Left ventricle myocardium inferior (tissue), 1 donor: ENCODE measurements around the gene GPR162. TPM values are rescaled to one million over a fixed set of nuclear protein-coding genes. Genes with fewer than 3 reads are reported as not detected.

Experiments
- DNase-seq: peaks from one replicate; pipeline ENCODE4 v3.0.0-alpha.2; 2020
- H3K27ac ChIP-seq: fragments of 200-600 bp; replicated peaks from 2 replicates; pipeline ENCODE4 v1.8.0; 2021
- H3K27me3 ChIP-seq: fragments of 200-600 bp; 2 replicates; pipeline ENCODE4 v1.8.0; 2021; ENCODE audit warnings: low read depth
- H3K36me3 ChIP-seq: fragments of 200-600 bp; 2 replicates; pipeline ENCODE4 v1.8.0; 2021
- H3K4me1 ChIP-seq: fragments of 200-600 bp; 2 replicates; pipeline ENCODE4 v1.8.0; 2021
- H3K4me3 ChIP-seq: fragments of 200-600 bp; 2 replicates; pipeline ENCODE4 v1.8.0; 2021; ENCODE audit warnings: mild to moderate bottlenecking, moderate library complexity
- H3K9me3 ChIP-seq: fragments of 200-600 bp; replicated peaks from 2 replicates; pipeline ENCODE4 v1.8.0; 2021
- intact Hi-C: fragments of 100-400 bp; cut with micrococcal nuclease; formaldehyde crosslinking; loops from one replicate; pipeline ENCODE4 v1.11.0; 2022
- total RNA-seq: library from RNA; stranded (reverse); fragmentation: NEBNext Ultra II Directional; extraction: Animal tissue kit (Norgen Biotek cat#: 25700); gene quantifications from one replicate; pipeline ENCODE4 v1.2.1, GENCODE V29; 2021
- TF ChIP-seq, protein P1 (sequence below): fragments of 200-600 bp; IDR thresholded peaks from 2 replicates; pipeline ENCODE4 v1.8.0; 2021; ENCODE audit warnings: antibody characterized with exemption, mild to moderate bottlenecking, borderline replicate concordance
- donor health status: DM: no; HTN: yes; CAD: no; lungs with severe emphysema.

Gene GPR162
- total RNA-seq, 1 donor from 2014 or later: 6.5 TPM

DNA sequence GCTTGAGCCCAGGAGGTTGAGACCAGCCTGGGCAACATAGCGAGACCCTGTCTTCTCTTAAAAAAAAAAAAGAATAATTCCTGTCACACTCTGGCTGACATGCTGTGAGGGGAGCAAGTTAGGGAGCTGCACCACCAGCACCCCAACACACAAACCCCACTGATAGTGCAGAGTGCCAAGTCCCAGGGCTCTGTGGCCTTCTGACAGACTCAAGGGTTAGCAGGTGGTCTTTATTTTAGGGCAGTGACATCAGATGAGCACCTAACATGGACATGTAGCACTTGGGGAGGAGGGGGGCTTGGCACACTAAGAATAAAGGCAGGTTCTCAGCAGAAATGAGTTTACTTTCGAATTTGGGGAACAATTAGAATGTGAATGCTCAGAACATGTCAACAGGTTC lies 37.2 kb downstream of the GPR162 start:
- Histone ChIP-seq H3K36me3 (peaks cover 89% of the 10 kb centered on the region), H3K4me3 (no peak overlapping the region), H3K4me1 (peaks cover 1% of the 10 kb centered on the region), H3K27me3 (no peaks in the 10 kb centered on the region), H3K27ac (no peak overlapping the region), H3K9me3 (no peaks in the 10 kb centered on the region)
- TF ChIP-seq, protein P1, sequence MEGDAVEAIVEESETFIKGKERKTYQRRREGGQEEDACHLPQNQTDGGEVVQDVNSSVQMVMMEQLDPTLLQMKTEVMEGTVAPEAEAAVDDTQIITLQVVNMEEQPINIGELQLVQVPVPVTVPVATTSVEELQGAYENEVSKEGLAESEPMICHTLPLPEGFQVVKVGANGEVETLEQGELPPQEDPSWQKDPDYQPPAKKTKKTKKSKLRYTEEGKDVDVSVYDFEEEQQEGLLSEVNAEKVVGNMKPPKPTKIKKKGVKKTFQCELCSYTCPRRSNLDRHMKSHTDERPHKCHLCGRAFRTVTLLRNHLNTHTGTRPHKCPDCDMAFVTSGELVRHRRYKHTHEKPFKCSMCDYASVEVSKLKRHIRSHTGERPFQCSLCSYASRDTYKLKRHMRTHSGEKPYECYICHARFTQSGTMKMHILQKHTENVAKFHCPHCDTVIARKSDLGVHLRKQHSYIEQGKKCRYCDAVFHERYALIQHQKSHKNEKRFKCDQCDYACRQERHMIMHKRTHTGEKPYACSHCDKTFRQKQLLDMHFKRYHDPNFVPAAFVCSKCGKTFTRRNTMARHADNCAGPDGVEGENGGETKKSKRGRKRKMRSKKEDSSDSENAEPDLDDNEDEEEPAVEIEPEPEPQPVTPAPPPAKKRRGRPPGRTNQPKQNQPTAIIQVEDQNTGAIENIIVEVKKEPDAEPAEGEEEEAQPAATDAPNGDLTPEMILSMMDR: no peak
- no peak for DNase-seq
- intact Hi-C loops: no loop called here

DNA sequence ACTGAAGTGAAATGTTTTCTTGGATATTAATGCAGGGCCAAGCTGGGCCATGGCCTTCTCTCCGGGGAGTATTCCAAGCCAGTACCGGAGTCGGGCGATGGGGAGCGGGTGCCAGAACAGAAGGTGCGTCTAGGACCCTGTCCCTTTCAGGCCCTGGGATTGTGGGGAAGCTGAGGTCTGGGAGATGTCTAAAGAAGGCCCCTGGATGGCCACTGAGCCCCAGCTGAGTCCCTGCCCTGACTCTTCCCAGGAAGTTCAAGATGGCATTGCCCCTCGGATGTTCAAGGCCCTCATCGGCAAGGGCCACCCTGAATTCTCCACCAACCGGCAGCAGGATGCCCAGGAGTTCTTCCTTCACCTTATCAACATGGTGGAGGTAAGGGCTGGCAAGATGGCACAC lies 38.5 kb downstream of the GPR162 start:
- no peak for DNase-seq
- Histone ChIP-seq H3K36me3 (peaks cover 98% of the 10 kb centered on the region), H3K27ac (no peak overlapping the region), H3K9me3 (no peaks in the 10 kb centered on the region), H3K27me3 (no peaks in the 10 kb centered on the region), H3K4me1 (no peaks in the 10 kb centered on the region), H3K4me3 (no peak overlapping the region)
- intact Hi-C loops: no loop called here
- TF ChIP-seq, protein P1: no peak

DNA sequence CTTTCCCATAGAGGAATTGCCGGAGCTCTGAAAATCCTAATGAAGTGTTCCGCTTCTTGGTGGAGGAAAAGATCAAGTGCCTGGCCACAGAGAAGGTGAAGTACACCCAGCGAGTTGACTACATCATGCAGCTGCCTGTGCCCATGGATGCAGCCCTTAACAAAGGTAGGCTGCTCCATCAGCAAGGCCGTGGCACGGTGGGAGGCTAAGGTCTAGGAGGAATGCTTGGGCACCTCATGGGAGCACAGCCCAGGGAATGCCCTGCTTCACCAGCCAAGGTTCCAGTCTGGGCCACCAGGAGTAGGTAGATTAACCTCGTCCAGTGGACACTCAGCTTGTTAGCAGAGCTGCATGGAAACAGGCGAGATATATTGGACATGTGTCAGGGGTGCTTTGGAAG lies 39.3 kb downstream of the GPR162 start:
- H3K27ac ChIP-seq: no peak overlapping the region
- intact Hi-C loops: no loop called here

DNA sequence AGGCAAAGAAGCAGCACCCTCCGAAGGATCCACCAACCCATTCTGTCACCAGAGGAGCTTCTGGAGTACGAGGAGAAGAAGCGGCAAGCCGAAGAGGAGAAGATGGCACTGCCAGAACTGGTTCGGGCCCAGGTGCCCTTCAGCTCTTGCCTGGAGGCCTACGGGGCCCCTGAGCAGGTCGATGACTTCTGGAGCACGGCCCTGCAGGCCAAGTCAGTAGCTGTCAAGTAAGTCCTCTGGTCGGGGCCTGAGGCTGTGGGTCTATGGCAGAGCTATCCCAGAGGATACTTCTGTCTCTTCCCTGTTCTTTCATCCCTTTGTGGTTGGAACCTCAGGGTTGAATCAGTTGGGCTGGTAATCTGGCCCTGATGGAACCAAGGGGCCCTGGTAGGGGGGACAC lies 39.8 kb downstream of the GPR162 start:
- H3K27ac ChIP-seq: no peak overlapping the region
- DNase-seq: no peak
- intact Hi-C loops: no loop called here
- no peaks in the 10 kb centered on the region for H3K27me3 ChIP-seq
- H3K4me3 ChIP-seq: no peak overlapping the region
- no peaks in the 10 kb centered on the region for H3K9me3 ChIP-seq
- H3K36me3 ChIP-seq: peaks cover 85% of the 10 kb centered on the region
- no peaks in the 10 kb centered on the region for H3K4me1 ChIP-seq
- TF ChIP-seq, protein P1: no peak

More for the DNA sequence above, 39.3 kb downstream of the GPR162 start:
- no peaks in the 10 kb centered on the region for H3K9me3 ChIP-seq
- no peaks in the 10 kb centered on the region for H3K4me1 ChIP-seq
- no peak for DNase-seq
- no peak overlapping the region for H3K4me3 ChIP-seq
- TF ChIP-seq, protein P1: no peak
- no peaks in the 10 kb centered on the region for H3K27me3 ChIP-seq
- H3K36me3 ChIP-seq: peaks cover 90% of the 10 kb centered on the region

DNA sequence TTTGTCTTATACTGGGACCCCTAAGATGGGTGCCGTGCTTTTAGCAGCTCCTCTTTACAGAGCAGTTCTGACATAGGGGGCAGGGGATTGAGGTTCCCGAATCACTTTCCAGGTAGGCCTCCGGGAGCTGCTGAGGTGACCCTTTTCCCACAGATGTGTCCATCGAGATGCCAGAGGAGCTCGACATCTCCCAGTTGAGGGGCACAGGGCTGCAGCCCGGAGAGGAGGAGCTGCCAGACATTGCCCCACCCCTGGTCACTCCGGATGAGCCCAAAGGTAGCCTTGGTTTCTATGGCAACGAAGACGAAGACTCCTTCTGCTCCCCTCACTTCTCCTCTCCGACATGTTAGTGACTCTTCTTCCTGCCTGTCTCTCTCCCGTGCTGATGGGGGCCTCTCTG lies 41.4 kb downstream of the GPR162 start:
- DNase-seq: no peak
- Histone ChIP-seq H3K4me3 (no peak overlapping the region), H3K27me3 (no peaks in the 10 kb centered on the region), H3K36me3 (peaks cover 69% of the 10 kb centered on the region), H3K4me1 (peaks cover 12% of the 10 kb centered on the region), H3K27ac (no peak overlapping the region), H3K9me3 (no peaks in the 10 kb centered on the region)
- TF ChIP-seq, protein P1: no peak
- intact Hi-C loops: no loop called here
